ENCODE results near the gene MRPS15.
A peak's percentile ranks its signal among the peaks of the same experiment; 100 is the strongest.

Gene MRPS15

DNA sequence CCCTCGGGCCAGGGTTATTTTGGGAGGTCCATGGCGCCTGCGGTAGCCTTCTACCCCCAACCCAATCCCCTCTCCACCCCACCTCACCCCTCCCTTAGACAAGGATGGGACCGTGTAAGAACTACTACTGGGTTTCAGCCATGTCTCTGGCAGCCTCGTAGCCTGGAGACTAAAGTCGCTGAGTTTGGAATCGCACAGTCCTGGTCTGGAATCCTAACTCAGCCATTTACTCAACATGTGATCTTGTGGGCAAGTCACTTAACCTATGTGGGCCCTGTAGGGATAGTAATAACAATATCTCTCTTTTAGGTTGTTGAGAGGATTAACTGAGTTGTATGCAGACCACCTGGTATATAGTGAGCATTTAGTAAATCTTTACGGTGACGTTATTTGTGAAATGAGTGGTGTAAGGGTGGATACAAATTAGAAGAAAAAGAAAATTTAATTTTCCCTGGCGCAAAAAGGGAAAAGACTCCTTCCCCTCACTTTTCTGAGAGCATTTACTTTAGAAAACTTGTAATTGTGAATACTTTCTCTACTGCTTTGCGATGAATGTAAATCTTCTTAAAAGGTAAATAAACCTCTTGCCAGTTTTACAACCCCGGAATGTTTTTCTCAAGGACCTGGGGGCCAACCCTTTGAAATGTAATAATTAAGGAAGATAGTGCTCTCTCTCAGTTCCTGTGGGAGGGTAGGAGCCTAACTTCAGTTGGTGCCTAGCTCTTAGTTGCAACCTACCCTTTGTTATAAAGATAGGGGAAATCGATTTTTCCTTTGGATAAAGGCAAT is 615 bp upstream of the MRPS15 start (continued):
- TF ChIP-seq ZNF404 (tag by site-specific recombination; IDR thresholded peaks at IDR 0.05), result no peak
- TF ChIP-seq ZNF747 (tag by site-specific recombination; IDR thresholded peaks at IDR 0.05), result no peak
- TF ChIP-seq OSR2 (tag by site-specific recombination; IDR thresholded peaks at IDR 0.05), result peak; percentile 55; the same call in 1 of the 2 replicates
- TF ChIP-seq, protein P1, sequence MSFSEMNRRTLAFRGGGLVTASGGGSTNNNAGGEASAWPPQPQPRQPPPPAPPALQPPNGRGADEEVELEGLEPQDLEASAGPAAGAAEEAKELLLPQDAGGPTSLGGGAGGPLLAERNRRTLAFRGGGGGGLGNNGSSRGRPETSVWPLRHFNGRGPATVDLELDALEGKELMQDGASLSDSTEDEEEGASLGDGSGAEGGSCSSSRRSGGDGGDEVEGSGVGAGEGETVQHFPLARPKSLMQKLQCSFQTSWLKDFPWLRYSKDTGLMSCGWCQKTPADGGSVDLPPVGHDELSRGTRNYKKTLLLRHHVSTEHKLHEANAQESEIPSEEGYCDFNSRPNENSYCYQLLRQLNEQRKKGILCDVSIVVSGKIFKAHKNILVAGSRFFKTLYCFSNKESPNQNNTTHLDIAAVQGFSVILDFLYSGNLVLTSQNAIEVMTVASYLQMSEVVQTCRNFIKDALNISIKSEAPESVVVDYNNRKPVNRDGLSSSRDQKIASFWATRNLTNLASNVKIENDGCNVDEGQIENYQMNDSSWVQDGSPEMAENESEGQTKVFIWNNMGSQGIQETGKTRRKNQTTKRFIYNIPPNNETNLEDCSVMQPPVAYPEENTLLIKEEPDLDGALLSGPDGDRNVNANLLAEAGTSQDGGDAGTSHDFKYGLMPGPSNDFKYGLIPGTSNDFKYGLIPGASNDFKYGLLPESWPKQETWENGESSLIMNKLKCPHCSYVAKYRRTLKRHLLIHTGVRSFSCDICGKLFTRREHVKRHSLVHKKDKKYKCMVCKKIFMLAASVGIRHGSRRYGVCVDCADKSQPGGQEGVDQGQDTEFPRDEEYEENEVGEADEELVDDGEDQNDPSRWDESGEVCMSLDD (tag by site-specific recombination; IDR thresholded peaks at IDR 0.05), result peak; percentile 5; the same call in 1 of the 2 replicates
- TF ChIP-seq, protein P2, sequence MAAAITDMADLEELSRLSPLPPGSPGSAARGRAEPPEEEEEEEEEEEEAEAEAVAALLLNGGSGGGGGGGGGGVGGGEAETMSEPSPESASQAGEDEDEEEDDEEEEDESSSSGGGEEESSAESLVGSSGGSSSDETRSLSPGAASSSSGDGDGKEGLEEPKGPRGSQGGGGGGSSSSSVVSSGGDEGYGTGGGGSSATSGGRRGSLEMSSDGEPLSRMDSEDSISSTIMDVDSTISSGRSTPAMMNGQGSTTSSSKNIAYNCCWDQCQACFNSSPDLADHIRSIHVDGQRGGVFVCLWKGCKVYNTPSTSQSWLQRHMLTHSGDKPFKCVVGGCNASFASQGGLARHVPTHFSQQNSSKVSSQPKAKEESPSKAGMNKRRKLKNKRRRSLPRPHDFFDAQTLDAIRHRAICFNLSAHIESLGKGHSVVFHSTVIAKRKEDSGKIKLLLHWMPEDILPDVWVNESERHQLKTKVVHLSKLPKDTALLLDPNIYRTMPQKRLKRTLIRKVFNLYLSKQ (tag by site-specific recombination; IDR thresholded peaks at IDR 0.05; ENCODE audit: borderline replicate concordance), result no peak

DNA sequence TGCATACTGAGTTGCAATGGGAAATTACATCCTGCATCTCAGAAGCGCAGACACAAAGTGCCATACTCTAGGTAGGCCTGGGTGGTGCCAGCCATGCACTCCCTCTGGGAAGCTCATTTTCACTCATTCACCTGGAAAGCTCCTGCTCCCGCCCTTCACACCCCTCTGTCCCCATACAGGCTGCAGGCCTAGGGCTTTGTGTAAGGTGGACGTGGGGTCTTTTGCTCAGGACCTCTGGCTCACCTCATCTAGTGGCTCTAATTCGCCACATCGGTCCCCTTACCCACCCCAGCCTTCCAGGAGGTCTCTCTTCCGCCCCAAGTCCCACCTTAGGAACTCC is 751 bp downstream of the MRPS15 start:
- Histone ChIP-seq H3K36me3 (ENCODE audit: control insufficient read depth in 2 of 2, insufficient read depth in 1 of 2, low read length in 2 of 2) (peaks cover 7 to 41% of the 10 kb centered on the region in 2 experiments), H3K27ac (ENCODE audit: extremely low read depth, low read depth, low read length) (peak overlapping the region; percentile 56; the same call in 1 of the 2 replicates), H3K4me3 (ENCODE audit: low read depth, low read length) (peak overlapping the region; percentile 93), H3K9me3 (ENCODE audit: control insufficient read depth, insufficient read depth, low read depth, low read length) (no peaks in the 10 kb centered on the region), H3K4me1 (ENCODE audit: control insufficient read depth, insufficient read depth, low read length) (no peaks in the 10 kb centered on the region)
- TF ChIP-seq ZNF138 (tag by site-specific recombination; IDR thresholded peaks at IDR 0.05; ENCODE audit: borderline replicate concordance), result no peak
- TF ChIP-seq SP2 (tag by site-specific recombination; IDR thresholded peaks at IDR 0.05), result peak; percentile 70; the same call in 1 of the 2 replicates
- POLR2A ChIA-PET, result interaction anchor here (1.3 to 2.3 kb wide), 4 partner anchors 10 to 314 kb away, joined by 3 to 54 read pairs (median 8); partner anchors contain the start of genes OSCP1, STK40 and TRAPPC3
- CTCF ChIA-PET, result interaction anchor here (0.6 to 0.7 kb wide), 2 partner anchors 13 to 957 kb away, joined by 3 read pairs; partner anchors contain the start of gene OSCP1

DNA sequence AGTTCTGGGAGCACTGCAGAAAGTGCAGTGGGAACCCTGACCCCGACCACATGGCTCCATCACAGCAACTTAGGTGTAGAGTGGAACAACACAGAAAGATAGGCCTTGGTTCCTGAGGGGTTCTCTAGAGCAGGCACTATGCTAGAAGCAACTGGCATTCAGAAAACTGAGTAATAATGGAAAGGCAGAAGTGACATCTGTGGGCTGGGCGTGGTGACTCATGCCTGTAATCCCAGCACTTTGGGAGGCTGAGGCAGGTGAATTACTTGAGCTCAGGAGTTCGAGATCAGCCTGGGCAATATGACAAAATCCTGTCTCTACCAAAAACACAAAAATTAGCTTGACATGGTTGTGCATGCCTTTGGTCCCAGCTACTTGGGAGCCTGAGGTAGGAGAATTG is 5.3 kb downstream of the MRPS15 start:
- ChIA-PET POLR2A (interaction anchor here (1.8 kb wide), 1 partner anchor 8 kb away, joined by 6 read pairs; the partner anchor contains the start of gene OSCP1), CTCF (no interaction called here)
- Histone ChIP-seq H3K4me1 (ENCODE audit: control insufficient read depth, insufficient read depth, low read length) (no peaks in the 10 kb centered on the region), H3K4me3 (ENCODE audit: low read depth, low read length) (no peak overlapping the region), H3K9me3 (ENCODE audit: control insufficient read depth, insufficient read depth, low read depth, low read length) (no peaks in the 10 kb centered on the region), H3K27ac (ENCODE audit: extremely low read depth, low read depth, low read length) (no peak overlapping the region), H3K36me3 (ENCODE audit: control insufficient read depth in 2 of 2, insufficient read depth in 1 of 2, low read length in 2 of 2) (peaks cover 12 to 85% of the 10 kb centered on the region in 2 experiments)
- TF ChIP-seq ZIC2 (tag by site-specific recombination; IDR thresholded peaks at IDR 0.05) (no peak), PRDM1 (tag by site-specific recombination; IDR thresholded peaks at IDR 0.05) (peak; percentile 48; the same call in 1 of the 2 replicates), GLIS1 (tag by site-specific recombination; IDR thresholded peaks at IDR 0.05) (peak; percentile 24; the same call in 1 of the 2 replicates), ZBTB7A (tag by site-specific recombination; IDR thresholded peaks at IDR 0.05; ENCODE audit: low read depth) (no peak), ZNF585B (tag by site-specific recombination; IDR thresholded peaks at IDR 0.05) (no peak), YY1 (tag by site-specific recombination; IDR thresholded peaks at IDR 0.05) (no peak)
- TF ChIP-seq, protein P3, sequence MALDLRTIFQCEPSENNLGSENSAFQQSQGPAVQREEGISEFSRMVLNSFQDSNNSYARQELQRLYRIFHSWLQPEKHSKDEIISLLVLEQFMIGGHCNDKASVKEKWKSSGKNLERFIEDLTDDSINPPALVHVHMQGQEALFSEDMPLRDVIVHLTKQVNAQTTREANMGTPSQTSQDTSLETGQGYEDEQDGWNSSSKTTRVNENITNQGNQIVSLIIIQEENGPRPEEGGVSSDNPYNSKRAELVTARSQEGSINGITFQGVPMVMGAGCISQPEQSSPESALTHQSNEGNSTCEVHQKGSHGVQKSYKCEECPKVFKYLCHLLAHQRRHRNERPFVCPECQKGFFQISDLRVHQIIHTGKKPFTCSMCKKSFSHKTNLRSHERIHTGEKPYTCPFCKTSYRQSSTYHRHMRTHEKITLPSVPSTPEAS (tag by site-specific recombination; IDR thresholded peaks at IDR 0.05), result no peak
- TF ChIP-seq, protein P4, sequence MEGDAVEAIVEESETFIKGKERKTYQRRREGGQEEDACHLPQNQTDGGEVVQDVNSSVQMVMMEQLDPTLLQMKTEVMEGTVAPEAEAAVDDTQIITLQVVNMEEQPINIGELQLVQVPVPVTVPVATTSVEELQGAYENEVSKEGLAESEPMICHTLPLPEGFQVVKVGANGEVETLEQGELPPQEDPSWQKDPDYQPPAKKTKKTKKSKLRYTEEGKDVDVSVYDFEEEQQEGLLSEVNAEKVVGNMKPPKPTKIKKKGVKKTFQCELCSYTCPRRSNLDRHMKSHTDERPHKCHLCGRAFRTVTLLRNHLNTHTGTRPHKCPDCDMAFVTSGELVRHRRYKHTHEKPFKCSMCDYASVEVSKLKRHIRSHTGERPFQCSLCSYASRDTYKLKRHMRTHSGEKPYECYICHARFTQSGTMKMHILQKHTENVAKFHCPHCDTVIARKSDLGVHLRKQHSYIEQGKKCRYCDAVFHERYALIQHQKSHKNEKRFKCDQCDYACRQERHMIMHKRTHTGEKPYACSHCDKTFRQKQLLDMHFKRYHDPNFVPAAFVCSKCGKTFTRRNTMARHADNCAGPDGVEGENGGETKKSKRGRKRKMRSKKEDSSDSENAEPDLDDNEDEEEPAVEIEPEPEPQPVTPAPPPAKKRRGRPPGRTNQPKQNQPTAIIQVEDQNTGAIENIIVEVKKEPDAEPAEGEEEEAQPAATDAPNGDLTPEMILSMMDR (tag by site-specific recombination; IDR thresholded peaks at IDR 0.05), result no peak
- TF ChIP-seq, protein P5, sequence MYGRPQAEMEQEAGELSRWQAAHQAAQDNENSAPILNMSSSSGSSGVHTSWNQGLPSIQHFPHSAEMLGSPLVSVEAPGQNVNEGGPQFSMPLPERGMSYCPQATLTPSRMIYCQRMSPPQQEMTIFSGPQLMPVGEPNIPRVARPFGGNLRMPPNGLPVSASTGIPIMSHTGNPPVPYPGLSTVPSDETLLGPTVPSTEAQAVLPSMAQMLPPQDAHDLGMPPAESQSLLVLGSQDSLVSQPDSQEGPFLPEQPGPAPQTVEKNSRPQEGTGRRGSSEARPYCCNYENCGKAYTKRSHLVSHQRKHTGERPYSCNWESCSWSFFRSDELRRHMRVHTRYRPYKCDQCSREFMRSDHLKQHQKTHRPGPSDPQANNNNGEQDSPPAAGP (tag by site-specific recombination; IDR thresholded peaks at IDR 0.05), result no peak
